Dedifferentiated amniotic fluid mesenchymal stem cell (primary cell): ENCODE data around the gene MLXIP.

ENCODE experiments used
- DNase-seq: peaks from one replicate; pipeline ENCODE4 v3.0.0-alpha.2; 2016; ENCODE audit errors: extremely low spot score

Gene MLXIP

DNA sequence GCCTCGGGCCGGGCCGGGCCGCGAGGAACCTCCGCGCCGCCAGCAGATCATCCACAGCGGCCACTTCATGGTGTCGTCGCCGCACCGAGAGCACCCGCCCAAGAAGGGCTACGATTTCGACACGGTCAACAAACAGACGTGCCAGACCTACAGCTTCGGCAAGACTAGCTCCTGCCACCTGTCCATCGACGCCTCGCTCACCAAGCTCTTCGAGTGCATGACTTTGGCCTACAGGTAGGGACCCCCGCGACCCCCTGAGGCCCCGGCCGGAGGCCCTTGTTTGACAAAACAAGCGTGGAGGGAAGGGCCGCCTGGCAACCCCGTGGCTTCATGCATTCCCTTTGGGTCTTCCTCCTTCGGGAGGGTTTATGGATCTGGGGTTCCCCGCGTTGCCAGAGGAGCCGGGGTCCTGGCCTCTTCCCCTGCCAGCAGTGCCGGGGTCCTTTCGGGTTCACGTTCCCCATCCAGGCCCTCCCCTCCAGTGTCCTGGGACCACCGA is 526 bp downstream of the MLXIP start:
- DNase-seq: no peak

- no peak for DNase-seq
Measured at GRCh38 chr12:122079532-122080081, 1.1 kb downstream of the MLXIP start.

GRCh38 chr12:122080149-122081082 is 1.9 kb downstream of the MLXIP start:
- peak; percentile 55 for DNase-seq

DNA sequence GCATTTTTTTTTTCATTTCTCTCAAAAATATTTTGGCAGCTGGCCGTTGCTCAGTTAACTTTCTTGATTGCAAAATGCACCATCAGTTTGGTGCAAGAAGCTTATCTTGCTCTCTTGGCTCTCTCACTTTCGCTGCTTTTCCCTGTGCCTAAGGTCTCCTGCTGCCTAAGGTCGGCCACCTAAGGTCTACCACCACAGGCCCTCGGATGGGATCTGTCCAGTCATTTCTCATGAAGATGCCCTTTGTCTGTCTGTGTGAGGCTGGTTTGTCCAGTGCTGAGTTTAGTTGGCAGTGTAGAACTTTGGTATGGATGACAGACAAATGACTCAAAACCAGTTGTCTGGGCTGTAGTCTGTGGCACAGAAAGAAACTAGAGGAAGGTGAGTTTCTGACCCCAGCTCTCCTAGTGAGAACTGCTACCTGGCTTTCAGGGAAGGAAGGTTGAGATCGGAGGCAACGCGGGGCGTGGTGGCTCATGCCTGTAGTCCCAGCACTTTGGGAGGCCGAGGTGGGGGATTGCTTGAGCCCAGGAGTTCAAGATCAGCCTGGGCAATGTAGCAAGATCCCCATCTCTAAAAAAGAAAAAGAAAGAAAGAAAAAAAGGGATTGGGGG is 2.6 kb downstream of the MLXIP start:
- no peak for DNase-seq

DNA sequence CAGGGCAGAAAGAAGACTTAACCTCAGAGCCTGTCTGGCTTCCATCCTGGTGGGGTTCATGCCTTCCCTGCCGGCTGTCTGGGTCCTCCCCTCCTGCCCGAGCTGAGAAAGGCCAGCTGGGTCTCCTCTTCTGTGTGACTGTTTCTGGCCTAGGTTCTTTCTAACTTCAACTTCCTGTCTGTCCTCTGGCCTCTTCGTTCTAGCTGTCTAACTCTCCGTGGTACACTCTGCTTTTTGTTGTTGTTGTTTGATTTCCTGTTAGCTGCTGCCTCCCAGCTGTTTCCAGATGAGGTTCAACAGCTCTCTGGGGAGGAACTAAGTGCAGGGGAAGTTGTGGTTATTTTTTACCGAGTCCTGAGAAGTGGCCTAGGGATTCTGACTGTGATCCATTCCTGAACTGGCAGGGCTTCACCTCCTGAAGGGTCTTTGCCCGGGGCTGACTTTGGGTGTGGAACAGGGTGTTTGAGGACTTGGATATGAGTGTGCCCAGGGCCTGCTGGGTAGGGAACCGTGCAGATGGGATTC is 3.2 kb downstream of the MLXIP start:
- DNase-seq: peak; percentile 36

DNA sequence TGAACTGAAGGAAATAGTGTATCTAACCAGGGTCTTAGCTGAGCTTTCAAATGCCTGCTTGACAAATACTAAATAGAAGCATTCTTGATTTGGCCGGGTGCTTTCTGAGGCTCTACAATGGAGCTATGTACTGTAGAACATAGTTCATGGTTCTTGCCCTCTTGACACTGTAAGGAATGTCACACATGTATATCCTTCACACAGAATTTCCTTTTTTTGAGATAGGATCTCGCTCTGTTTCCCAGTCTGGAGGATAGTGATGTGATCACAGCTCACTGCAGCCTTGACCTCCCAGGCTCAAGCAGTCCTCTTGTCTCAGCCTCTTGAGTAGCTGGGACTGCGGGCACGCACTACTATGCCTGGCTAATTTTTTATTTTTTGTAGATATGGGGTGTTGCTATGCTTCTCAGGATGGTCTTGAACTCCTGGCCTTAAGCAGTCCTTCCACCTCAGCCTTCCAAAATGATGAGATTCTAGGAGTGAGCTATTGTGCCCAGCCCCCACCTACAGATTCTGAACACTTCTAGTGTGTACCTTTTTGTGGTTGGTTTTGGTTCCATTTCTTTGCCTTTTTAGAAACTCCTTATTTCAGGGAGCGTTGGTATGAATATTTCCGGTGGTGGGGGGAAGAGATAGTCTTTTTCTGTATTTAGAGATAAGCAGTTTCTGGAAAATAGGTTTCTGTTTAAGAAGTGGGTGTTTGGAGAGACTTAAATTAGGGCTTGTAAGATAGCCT is 4.2 kb downstream of the MLXIP start:
- DNase-seq: no peak

GRCh38 chr12:122084857-122085405 is 6.4 kb downstream of the MLXIP start:
- DNase-seq: no peak

- DNase-seq: no peak
Measured at GRCh38 chr12:122085591-122085990, 7.0 kb downstream of the MLXIP start.

GRCh38 chr12:122086116-122086515 is 7.6 kb downstream of the MLXIP start:
- DNase-seq: no peak

GRCh38 chr12:122086641-122087285 is 8.2 kb downstream of the MLXIP start:
- no peak for DNase-seq

DNA sequence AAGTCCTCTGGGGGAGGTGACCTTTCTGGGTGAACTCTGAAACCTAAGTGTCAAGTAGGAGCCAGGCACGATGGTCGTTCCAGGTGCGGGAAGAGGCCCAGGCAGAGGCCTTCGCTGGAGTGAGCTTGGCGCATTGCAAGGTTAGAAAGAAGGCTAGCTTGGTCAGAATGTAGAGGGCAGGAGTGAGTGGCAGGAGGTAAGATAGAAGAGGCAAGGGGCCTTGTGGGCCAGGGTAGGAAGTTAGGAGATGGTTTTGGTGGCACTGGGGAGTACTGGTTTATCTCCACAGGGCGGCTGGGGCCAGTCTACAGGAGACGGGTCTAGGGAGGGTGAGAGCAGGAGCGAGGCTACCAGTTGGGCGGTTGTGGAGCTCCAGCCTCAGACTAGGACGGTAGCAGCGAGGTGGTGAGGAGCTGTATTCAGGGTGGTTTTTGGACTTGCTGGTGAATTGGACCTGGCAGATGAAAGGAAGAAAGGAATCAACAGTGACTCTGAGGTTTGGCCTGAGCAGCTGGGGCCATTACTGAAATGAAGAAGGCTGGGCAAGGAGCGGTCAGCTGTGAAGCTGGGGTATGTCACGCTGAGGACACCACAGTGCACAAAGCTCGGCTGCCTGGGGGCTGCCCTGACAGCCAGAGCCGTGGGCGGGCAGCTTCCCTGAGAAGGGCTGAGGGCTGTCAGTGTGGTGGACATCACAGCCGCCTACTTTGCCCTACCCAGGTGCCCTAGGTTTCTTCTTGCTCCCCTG is 9.0 kb downstream of the MLXIP start:
- DNase-seq: no peak

- no peak for DNase-seq
Measured at GRCh38 chr12:122088179-122088810, 9.7 kb downstream of the MLXIP start.

DNA sequence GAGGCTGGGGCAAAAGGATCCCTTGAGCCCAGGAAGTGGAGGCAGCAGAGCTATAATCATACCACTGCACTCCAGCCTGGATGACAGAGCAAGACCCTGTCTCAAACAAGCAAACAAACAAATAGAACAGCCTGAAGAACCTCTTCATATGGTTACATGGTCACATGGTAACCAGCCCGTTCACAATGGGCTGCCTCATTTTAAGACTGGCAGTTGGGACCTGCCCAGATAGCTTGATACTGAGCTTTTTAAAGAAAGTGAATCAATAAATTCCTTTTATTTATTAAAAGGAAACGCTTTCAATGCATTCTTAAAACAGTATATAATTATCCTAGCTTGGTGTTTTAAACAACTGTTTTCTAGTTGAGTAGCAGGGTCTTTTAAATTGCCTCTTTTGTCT is 10.5 kb downstream of the MLXIP start:
- DNase-seq: no peak

- no peak for DNase-seq
Measured at GRCh38 chr12:122090759-122091515, 12.4 kb downstream of the MLXIP start.

GRCh38 chr12:122093098-122093883 is 14.7 kb downstream of the MLXIP start:
- DNase-seq: no peak

- no peak for DNase-seq
Measured at GRCh38 chr12:122094137-122094734, 15.7 kb downstream of the MLXIP start.

DNA sequence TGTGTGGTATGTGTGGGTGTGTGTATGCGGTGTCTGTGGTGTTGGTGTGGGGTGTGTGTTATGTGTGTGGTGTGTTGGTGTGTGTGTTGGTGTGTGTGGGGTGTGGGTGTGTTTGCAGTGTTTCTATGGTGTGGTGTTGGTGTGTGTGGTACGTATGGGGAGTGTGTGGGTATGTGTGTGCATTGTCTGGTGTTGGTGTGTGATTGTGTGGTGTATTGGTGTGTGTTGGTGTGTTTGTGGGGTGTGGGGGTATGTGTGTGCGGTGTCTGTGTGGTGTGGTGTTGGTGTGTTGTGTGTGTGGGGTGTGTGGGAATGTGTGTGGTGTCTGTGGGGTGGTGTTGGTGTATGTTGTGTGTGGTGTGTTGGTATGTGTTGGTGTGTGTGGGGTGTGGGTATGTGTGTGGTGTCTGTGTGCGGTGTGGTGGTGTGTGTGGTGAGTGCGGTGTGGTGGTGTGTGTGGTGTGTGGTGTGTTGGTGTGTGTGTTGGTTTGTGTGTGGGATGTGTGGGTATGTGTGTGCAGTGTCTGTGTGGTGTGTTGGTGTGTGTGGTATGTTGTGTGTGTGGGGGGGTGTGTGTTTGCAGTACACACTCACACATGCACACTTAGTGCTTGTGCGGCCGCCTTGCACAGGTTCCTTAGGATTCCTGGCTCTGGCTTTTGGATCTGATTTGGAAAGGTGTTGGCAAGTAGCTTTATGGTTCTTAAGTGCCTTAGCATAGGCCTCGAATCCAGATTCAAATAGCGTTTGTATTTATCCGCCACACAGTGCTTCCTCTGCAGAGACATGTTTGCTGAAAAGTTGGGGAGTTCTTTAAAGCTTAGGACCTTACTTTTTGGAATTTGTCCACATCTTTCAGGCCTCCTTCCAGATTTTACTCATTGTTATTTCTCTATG is 16.4 kb downstream of the MLXIP start:
- DNase-seq: no peak
